Thyroid gland (tissue), 4 donors: ENCODE data around the gene ITGA11.

Experiments used
- POLR2A ChIP-seq, 2 donors: fragments of 450-650 bp; IDR thresholded peaks; one replicate each; pipeline ENCODE4 v1.6.1; 2017; ENCODE audit warnings: antibody characterized with exemption in 2 of 2, mild to moderate bottlenecking in 2 of 2, moderate library complexity in 1 of 2
- TF ChIP-seq, protein P1 (sequence below), 6 experiments: fragments of 200-600 bp in 3 of 6; fragments of 450-650 bp in 3 of 6; sonication (generic) in 3 of 6; IDR thresholded peaks; one replicate each; pipeline ENCODE4 v1.5.1; 2016 to 2019; ENCODE audit warnings: antibody characterized with exemption in 6 of 6, mild to moderate bottlenecking in 2 of 6, inconsistent platforms in 1 of 6, moderate library complexity in 1 of 6

DNA sequence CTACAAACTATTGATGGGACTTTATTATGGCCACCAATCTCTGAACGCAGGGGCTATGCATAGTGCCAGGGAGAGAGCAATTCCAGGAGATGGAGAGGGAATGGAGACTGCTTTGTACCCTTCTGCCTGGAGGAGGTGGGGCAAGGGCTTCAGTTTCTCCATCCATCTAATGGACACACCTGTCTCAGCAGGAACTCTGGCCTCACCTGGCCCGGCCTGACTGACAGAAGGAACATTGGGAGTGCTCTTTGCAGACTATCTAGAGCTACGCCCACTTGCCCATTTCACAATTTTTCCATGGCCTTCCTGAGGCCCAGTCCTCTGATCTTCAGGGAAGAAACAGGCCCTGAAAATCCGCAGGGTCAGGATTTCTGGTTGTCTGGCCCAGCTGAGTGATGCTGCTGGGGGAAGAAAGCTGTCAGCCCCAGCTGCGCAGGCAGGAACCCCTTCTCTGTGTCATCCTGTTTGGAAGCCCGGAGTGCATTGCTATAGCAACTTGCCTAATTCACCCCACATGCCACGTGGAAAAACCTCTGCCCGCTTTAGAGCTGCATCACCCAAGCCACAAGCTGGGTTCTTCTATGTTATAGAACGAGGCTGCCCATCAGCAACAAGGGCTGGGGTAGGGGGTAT, 6.4 kb downstream of the ITGA11 start:
- TF ChIP-seq, protein P1, sequence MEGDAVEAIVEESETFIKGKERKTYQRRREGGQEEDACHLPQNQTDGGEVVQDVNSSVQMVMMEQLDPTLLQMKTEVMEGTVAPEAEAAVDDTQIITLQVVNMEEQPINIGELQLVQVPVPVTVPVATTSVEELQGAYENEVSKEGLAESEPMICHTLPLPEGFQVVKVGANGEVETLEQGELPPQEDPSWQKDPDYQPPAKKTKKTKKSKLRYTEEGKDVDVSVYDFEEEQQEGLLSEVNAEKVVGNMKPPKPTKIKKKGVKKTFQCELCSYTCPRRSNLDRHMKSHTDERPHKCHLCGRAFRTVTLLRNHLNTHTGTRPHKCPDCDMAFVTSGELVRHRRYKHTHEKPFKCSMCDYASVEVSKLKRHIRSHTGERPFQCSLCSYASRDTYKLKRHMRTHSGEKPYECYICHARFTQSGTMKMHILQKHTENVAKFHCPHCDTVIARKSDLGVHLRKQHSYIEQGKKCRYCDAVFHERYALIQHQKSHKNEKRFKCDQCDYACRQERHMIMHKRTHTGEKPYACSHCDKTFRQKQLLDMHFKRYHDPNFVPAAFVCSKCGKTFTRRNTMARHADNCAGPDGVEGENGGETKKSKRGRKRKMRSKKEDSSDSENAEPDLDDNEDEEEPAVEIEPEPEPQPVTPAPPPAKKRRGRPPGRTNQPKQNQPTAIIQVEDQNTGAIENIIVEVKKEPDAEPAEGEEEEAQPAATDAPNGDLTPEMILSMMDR (IDR thresholded peaks at IDR 0.05), result no peak
- TF ChIP-seq POLR2A (IDR thresholded peaks at IDR 0.05), result no peak
